Endothelial cell of umbilical vein (primary cell): ENCODE measurements around the gene CTNNA2. TPM values are rescaled to one million over a fixed set of nuclear protein-coding genes. Genes with fewer than 3 reads are reported as not detected.

Experiments used
- BruUV-seq: library from RNA; stranded (reverse); fragments of 400-500 nt; replicated peaks from 2 replicates; lab custom pipeline; 2021; lab: Mats Ljungman, UMichigan
- CTCF ChIA-PET: fragments of 300-600, 350-600 bp; sonication (Branson Sonifier 250); formaldehyde crosslinking; loops from one replicate; lab custom pipeline; 2021; ENCODE audit warnings: antibody characterized with exemption, inconsistent platforms; lab: Charles Lee
- POLR2A ChIA-PET: fragments of 300-600, 350-600 bp; sonication (Branson Sonifier 250); formaldehyde crosslinking; loops from one replicate; lab custom pipeline; 2021; ENCODE audit warnings: antibody characterized with exemption, inconsistent platforms; lab: Charles Lee
- DNase-seq: peaks from one replicate; pipeline ENCODE4 v3.0.0-alpha.2; 2011; ENCODE audit warnings: low read depth, low spot score
- FAIRE-seq: peaks from 2 replicates; lab custom pipeline; 2011; peaks lifted over from hg19 to GRCh38; lab: Jason Lieb, UNC
- H2AFZ ChIP-seq: 2 replicates; pipeline ENCODE4 v1.6.0; 2012; ENCODE audit warnings: low read depth, low read length, control low read depth, inconsistent platforms
- H3K27ac ChIP-seq: 2 replicates; pipeline ENCODE4 v1.5.1; 2011; ENCODE audit warnings: low read depth, mild to moderate bottlenecking, control low read depth, low read length, moderate library complexity; ENCODE audit not compliant: insufficient read depth
- H3K27me3 ChIP-seq, 2 experiments: 2 replicates each; pipeline versions ENCODE4 v1.6.0 to v1.6.1; 2011; ENCODE audit warnings: low read length in 2 of 2, mixed read lengths in 1 of 2; ENCODE audit not compliant: control insufficient read depth in 2 of 2, insufficient read depth in 2 of 2
- H3K36me3 ChIP-seq, 2 experiments: 2 replicates in 1 of 2; 3 replicates in 1 of 2; pipeline ENCODE4 v1.5.1; 2011; ENCODE audit warnings: low read length in 2 of 2, mild to moderate bottlenecking in 1 of 2, moderate library complexity in 1 of 2; ENCODE audit not compliant: control insufficient read depth in 2 of 2, insufficient read depth in 2 of 2; ENCODE audit errors: extremely low read depth in 1 of 2
- H3K4me1 ChIP-seq: 3 replicates; pipeline ENCODE4 v1.5.1; 2011; ENCODE audit warnings: mild to moderate bottlenecking, low read length; ENCODE audit not compliant: control insufficient read depth, insufficient read depth; ENCODE audit errors: extremely low read depth
- H3K4me2 ChIP-seq: 2 replicates; pipeline ENCODE4 v1.6.1; 2011; ENCODE audit warnings: low read length, control low read depth, mixed read lengths; ENCODE audit not compliant: insufficient read depth
- H3K4me3 ChIP-seq, 3 experiments: fragments of 200-600 bp in 1 of 3; sonication (generic), shearing (Covaris generic) in 1 of 3; replicated peaks in 1 of 3; 2 replicates each; pipeline ENCODE4 v1.5.1; 2011 to 2016; ENCODE audit warnings: control low read depth in 3 of 3, low read length in 3 of 3, mild to moderate bottlenecking in 2 of 3, inconsistent platforms in 1 of 3, low read depth in 1 of 3, moderate library complexity in 1 of 3; ENCODE audit not compliant: insufficient read depth in 1 of 3
- H3K79me2 ChIP-seq: 2 replicates; pipeline ENCODE4 v1.6.0; 2012; ENCODE audit warnings: low read length, inconsistent platforms; ENCODE audit not compliant: control insufficient read depth, insufficient read depth
- H3K9ac ChIP-seq: replicated peaks from 2 replicates; pipeline ENCODE3; 2011; ENCODE audit warnings: low read length, control low read depth; ENCODE audit not compliant: insufficient read depth; ENCODE audit errors: extremely low read depth
- H3K9me1 ChIP-seq: replicated peaks from 3 replicates; pipeline ENCODE4 v1.6.0; 2011; ENCODE audit warnings: mild to moderate bottlenecking, low read length; ENCODE audit not compliant: control insufficient read depth, insufficient read depth; ENCODE audit errors: extremely low read depth
- H3K9me3 ChIP-seq: replicated peaks from 2 replicates; pipeline ENCODE4 v1.5.1; 2012; ENCODE audit warnings: low read length, inconsistent platforms; ENCODE audit not compliant: control insufficient read depth, insufficient read depth
- H4K20me1 ChIP-seq: replicated peaks from 2 replicates; pipeline ENCODE3; 2011; ENCODE audit warnings: mild to moderate bottlenecking, low read length; ENCODE audit not compliant: control insufficient read depth, insufficient read depth; ENCODE audit errors: extremely low read depth
- EZH2 ChIP-seq: IDR thresholded peaks from 2 replicates; pipeline ENCODE4 v1.6.1; 2012; ENCODE audit warnings: borderline replicate concordance, low read depth, mild to moderate bottlenecking, moderate library complexity, low read length, inconsistent platforms; ENCODE audit not compliant: severe bottlenecking
- FOS ChIP-seq: IDR thresholded peaks from 2 replicates; pipeline ENCODE4 v1.6.1; 2011; ENCODE audit warnings: mild to moderate bottlenecking, low read length, moderate library complexity, borderline replicate concordance; ENCODE audit not compliant: insufficient read depth
- GATA2 ChIP-seq: IDR thresholded peaks from 2 replicates; pipeline ENCODE4 v1.7.0; 2011; ENCODE audit warnings: low read depth, mild to moderate bottlenecking, moderate library complexity, mixed read lengths, low read length; ENCODE audit not compliant: insufficient read length, insufficient read depth
- JUN ChIP-seq: IDR thresholded peaks from 2 replicates; pipeline ENCODE4 v1.6.1; 2011; ENCODE audit warnings: borderline replicate concordance, low read depth; ENCODE audit not compliant: insufficient read length, insufficient read depth
- MYC ChIP-seq: IDR thresholded peaks from one replicate; pipeline ENCODE4 v1.6.1; 2011; ENCODE audit warnings: mild to moderate bottlenecking, low read depth, low read length
- POLR2A ChIP-seq: IDR thresholded peaks from 2 replicates; pipeline ENCODE4 v1.6.1; 2012; ENCODE audit warnings: low read depth, mild to moderate bottlenecking, control low read depth, low read length
- POLR2AphosphoS5 ChIP-seq: IDR thresholded peaks from 2 replicates; pipeline ENCODE4 v1.6.1; 2012; ENCODE audit warnings: low read depth, mild to moderate bottlenecking, control low read depth, low read length, moderate library complexity; ENCODE audit not compliant: insufficient read depth
- dilution Hi-C: fragments of 300-500 bp; cut with MboI; formaldehyde crosslinking; loops from one replicate; pipeline ENCODE4 v1.15.0; 2019; ENCODE audit warnings: low sequenced_read_pairs; ENCODE audit not compliant: extremely low pct_ligation_motif_present
- intact Hi-C: fragments of 100-400 bp; cut with micrococcal nuclease; formaldehyde crosslinking; loops from one replicate; pipeline ENCODE4 v1.10.0; 2022
- polyA plus RNA-seq, 4 experiments: library from polyadenylated mRNA; depleted of rRNA in 3 of 4; stranded (reverse) in 3 of 4; unstranded in 1 of 4; fragments of >200 nt; gene quantifications; 2 replicates each; pipeline versions ENCODE4 v1.2.1 to v1.2.3, GENCODE V29; 2011 to 2012; ENCODE audit warnings: missing spikeins in 1 of 4
- total RNA-seq: library from RNA; stranded (reverse); gene quantifications from 2 replicates; pipeline ENCODE4 v1.2.3, GENCODE V29; 2021
- TF ChIP-seq, protein P1 (sequence below): IDR thresholded peaks from 2 replicates; pipeline ENCODE4 v1.6.1; 2011; ENCODE audit not compliant: insufficient read depth, insufficient read length
- TF ChIP-seq, protein P2 (sequence below), 2 donors: IDR thresholded peaks; 1 replicate in 1 of 2; 2 replicates in 1 of 2; pipeline ENCODE4 v1.5.1; 2011; ENCODE audit warnings: low read length in 2 of 2, mild to moderate bottlenecking in 2 of 2, moderate library complexity in 2 of 2, control low read depth in 1 of 2, inconsistent platforms in 1 of 2, low read depth in 1 of 2; ENCODE audit not compliant: insufficient read depth in 1 of 2; ENCODE audit errors: extremely low read depth in 1 of 2

CTNNA2 gene
- total and polyA plus RNA-seq, 2 donors (not counting 3 experiments of a cell fraction or from before 2014, with no cell fraction given) = not detected

DNA sequence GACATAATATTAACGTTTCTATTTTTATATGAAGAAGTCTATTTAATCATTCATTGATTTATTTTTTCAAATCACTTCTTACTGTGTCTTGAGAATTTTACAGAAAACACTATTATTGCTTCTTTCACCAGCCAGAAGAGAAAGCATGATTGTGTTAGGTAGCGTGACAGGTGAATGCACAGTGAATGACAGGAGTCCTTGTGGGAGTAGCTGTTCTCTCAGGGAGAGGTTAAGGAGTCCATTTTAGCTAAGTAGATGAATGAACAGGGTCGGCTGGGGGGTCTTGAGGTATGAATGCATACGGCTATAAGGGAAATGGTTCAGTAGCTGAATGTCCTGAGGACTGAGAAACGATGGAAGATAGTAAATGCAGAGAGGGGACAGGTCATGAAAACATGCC is 56.2 kb downstream of the CTNNA2 start:
- Histone ChIP-seq H3K4me3 (no peak overlapping the region), H3K9ac (no peak overlapping the region), H4K20me1 (no peaks in the 10 kb centered on the region), H3K4me2 (no peak overlapping the region), H3K27ac (no peak overlapping the region), H2AFZ (no peak overlapping the region), H3K79me2 (no peaks in the 10 kb centered on the region), H3K4me1 (no peaks in the 10 kb centered on the region), H3K27me3 (no peaks in the 10 kb centered on the region), H3K36me3 (no peaks in the 10 kb centered on the region), H3K9me1 (no peaks in the 10 kb centered on the region), H3K9me3 (peaks cover 3% of the 10 kb centered on the region)
- intact Hi-C loops (no loop called here), dilution Hi-C loops (no loop called here)
- FAIRE-seq = no peak
- CTCF ChIA-PET = no interaction called here
- POLR2A ChIA-PET = no interaction called here
- BruUV-seq = no TSS peak
- no peak for DNase-seq
- TF ChIP-seq POLR2AphosphoS5 (no peak), MYC (no peak), EZH2 (no peak), JUN (no peak), POLR2A (no peak), FOS (no peak), GATA2 (no peak)
- TF ChIP-seq, protein P1, sequence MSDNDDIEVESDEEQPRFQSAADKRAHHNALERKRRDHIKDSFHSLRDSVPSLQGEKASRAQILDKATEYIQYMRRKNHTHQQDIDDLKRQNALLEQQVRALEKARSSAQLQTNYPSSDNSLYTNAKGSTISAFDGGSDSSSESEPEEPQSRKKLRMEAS = no peak
- TF ChIP-seq, protein P2, sequence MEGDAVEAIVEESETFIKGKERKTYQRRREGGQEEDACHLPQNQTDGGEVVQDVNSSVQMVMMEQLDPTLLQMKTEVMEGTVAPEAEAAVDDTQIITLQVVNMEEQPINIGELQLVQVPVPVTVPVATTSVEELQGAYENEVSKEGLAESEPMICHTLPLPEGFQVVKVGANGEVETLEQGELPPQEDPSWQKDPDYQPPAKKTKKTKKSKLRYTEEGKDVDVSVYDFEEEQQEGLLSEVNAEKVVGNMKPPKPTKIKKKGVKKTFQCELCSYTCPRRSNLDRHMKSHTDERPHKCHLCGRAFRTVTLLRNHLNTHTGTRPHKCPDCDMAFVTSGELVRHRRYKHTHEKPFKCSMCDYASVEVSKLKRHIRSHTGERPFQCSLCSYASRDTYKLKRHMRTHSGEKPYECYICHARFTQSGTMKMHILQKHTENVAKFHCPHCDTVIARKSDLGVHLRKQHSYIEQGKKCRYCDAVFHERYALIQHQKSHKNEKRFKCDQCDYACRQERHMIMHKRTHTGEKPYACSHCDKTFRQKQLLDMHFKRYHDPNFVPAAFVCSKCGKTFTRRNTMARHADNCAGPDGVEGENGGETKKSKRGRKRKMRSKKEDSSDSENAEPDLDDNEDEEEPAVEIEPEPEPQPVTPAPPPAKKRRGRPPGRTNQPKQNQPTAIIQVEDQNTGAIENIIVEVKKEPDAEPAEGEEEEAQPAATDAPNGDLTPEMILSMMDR (IDR thresholded peaks at IDR 0.05; ENCODE audit: extremely low read depth in 1 of 2, insufficient read depth in 1 of 2, low read depth in 1 of 2, low read length in 2 of 2) = no peak
